GOT3 (cell line): ENCODE results near the gene SEC22B.
"Not testable (repeated sequence)": the region's sequence is repeated elsewhere in the genome, so short reads cannot be mapped to it uniquely, and the experiment has no call there.

Experiments used
- DNase-seq: peaks from one replicate; lab custom pipeline; 2025; ENCODE audit warnings: mixed read lengths; lab: John Stamatoyannopoulos, UW

SEC22B gene

DNA sequence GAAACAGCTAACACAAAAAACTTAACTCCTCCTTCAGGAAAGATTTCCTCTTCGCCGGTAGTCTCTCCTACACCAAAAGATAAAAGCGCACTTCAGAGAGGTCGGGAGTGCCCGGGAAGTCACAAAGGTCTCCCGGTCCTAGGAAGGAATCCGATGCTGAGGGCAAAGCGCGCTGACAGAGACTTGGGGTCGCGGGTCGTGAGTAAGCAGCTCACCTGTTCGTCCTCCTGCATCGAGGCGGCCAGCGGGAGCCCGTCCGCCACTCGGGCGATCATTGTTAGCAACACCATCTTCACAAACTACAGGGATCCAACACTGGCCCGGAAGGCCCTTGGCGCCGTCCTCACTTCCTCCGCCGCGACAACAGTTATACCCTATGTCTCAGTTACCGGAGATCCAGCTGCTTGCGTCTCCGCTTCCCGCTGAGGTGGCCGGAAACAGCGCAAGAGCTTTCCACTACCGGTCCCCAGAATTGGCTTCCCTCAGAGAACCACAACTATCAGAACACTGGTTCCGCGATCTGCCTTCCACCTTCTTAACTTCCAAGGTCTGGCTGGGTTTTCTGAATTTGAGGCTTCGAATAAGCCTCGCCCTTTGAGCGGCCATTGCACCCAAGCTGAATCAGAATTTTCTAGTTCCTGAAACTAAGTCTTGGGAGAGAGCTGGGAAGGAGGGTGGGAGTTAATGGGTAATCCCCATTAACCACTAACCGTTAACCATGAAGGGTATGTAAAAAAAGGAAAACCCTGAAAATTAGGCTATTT lies at the start of gene SEC22B:
TSS of gene SEC22B (minus strand) at position 429 of the 764 bp plus-strand sequence. CDS start at position 290, 139 bp downstream.
- peak; percentile 42 for DNase-seq

DNA sequence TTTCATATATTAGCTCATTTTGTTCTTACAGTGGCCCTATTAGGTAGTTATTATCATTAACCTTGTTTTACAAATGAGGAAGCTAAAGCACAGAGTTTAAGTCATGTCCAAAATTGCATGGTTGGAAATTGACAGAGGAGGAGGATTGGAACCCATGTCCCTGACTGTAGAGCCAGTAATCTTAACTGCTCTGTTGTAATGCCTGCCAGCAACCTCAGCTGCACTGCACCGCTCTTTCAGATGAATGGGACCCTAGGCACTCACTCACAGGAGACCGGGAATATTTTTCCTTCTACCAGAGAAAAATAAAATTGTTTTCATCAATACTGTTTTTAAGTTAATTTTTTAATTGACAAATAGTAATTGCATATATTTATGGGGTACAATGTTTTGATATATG lies 41.6 kb upstream of the SEC22B start:
- not testable (repeated sequence) for DNase-seq

GRCh38 chr1:120217175-120217929 lies 41.0 kb upstream of the SEC22B start:
- not testable (repeated sequence) for DNase-seq

GRCh38 chr1:120213606-120214005 lies 37.3 kb upstream of the SEC22B start:
- DNase-seq = not testable (repeated sequence)

DNA sequence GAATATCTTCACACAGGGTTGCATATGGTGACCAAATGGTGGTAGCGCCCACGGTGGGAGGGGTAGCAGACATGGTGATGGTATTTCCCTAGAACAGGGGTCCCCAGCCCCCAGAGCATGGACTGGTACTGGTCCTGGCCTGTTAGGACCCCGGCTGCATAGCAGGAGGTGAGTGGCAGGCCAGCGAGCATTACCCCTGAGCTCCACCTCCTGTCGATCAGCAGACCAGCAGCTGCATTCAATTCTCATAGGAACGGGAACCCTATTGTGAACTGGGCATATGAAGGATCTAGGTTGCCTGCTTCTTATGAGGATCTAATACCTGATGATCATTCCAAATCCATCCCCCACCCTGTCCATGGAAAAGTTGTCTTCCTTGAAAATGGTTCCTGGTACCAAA lies 34.4 kb upstream of the SEC22B start:
- not testable (repeated sequence) for DNase-seq

- not testable (repeated sequence) for DNase-seq
Measured at GRCh38 chr1:120196863-120197775, 20.8 kb upstream of the SEC22B start.

- DNase-seq = not testable (repeated sequence)
Measured at GRCh38 chr1:120188626-120189025, 12.3 kb upstream of the SEC22B start.

GRCh38 chr1:120182176-120182707 lies 5.9 kb upstream of the SEC22B start:
- not testable (repeated sequence) for DNase-seq

DNA sequence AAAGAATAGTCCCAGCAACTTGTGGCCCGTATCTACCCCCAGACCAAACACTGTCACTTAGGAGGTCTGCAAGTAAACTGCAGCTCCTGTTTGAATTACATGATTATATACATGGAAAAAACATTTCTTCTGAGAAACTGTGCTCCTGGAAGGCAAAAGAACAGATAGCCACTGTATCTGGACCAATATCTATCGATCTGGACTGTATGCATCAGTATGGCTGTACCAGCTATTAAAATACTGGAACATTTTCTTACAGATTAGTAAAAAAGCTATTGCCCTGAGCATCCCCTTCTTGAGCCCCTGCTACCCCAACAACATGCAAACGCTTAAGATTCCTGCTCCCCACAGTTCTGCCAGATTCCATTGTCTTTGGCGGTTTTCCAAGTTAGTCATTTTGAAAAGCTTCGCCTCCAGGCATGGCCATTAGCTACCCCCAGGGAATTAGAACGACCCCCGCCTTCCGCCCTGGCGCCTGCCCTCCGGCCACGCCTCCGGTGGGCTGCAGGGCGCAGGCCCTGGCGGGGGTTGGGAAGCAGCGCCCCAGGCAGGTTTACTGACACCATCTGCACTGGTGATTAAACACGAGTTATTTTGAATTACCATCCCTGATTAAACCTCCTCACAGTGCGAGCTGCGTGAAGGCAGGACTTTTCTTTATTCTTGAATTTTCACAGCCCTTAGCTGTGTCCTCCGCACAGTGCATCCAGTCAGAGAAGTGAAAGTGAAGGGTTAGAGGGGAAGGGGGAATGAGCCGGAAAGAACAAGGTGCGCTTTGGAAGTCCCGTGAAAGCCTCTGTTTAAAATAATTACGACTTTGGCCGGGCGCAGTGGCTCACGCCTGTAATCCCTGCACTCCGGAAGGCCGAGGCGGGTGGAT lies 3.7 kb upstream of the SEC22B start:
- not testable (repeated sequence) for DNase-seq

DNA sequence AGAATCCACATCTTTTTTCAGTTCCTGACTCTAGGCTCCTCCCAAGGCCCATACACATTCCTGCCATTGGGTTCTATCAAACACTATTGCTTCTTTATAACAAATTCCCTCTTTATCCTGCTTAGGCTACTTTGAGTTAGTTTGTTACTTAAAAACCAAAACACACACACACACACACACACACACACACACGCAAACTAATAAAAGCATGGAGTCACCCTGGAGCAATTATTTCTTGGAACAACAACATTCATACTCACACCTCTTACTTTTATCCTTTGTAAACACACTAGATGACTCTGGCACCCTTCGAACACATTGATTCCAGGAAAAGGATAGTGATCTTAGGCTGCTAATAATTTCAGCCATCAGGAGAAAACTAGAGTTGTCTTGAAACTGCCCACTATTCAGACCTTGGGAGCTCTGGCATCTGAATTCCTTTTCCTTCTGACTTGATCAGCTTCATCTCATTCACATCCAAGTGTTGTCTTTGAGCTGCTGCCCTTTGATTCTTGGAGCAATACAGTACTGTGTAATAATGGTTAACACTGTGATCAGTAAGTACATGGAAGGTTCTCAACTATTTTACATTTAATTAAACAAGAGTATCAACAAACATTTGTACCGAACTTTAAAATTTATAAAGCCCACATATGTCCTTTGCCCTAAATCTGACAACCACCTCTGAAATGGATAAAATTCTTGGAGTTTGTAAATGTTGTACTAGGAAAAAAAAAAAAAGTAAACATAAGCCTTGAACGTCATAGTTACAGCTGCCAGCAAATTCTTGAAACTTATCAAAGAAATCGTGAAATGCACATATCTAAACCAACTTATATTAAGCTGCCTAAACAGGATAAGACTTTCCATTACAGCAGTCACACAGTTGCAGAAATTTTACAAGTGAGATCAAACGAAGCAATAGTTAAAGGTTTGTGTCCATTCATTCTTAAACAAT lies 2.8 kb upstream of the SEC22B start:
- DNase-seq = no peak

- not testable (repeated sequence) for DNase-seq
Measured at GRCh38 chr1:120178058-120178457, 1.7 kb upstream of the SEC22B start.

DNA sequence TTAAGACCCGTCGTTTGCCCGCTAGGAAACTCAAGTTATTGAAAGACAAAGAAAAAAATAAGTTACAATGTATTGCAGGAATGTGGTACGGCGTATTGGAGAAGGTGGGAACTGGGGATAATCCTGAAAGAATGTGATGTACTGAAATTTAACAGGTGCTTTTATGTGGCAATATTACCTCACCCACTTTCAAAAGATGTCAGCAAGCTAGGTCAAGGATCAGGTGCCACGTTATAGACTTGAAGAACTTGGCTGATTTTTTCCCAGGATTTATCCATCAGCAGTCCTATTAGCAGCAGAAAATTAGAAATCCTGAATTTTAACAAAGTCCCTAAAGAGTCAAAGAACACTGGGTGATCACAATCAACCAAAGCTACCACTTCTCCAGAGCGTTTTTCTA lies 632 bp downstream of the SEC22B start:
- DNase-seq = not testable (repeated sequence)

GRCh38 chr1:120164761-120165160 lies 11.6 kb downstream of the SEC22B start:
- not testable (repeated sequence) for DNase-seq

- not testable (repeated sequence) for DNase-seq
Measured at GRCh38 chr1:120162015-120162414, 14.3 kb downstream of the SEC22B start.

DNA sequence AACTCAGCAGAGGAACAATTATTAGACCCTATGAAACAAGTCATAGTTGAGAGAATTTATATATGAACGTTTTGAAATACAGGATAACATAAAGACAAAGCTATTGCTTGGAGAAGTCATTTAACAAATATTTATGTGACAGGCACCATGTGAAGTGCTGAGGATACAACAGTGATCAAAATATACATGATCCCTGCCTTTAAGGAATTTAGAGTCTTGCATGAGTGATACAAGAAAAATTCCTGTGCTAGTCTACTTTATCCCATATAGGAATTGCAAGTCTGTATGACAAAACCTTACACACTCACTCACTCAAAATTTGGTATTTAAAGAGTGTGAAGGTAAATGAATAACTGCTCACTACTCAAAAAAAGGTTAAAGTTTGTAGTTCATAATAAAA lies 17.8 kb downstream of the SEC22B start:
- not testable (repeated sequence) for DNase-seq

DNA sequence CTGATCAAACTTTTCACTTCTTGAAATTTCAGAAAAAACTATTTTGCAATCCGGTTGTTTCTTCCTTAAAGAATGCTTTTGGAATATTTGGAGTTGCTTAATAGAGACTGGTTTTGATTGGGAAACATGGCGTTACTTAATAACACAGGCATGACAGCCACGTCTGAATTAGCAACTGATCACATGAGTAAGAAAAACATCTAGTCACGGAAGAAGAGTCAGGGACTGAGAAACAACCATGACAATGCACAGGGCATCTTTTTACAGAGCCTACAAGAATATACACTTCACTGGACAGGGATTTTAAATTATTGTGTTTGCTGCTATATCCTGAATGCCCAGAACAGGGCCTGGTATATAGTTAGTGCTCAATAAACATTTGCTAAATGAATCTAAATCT lies 18.2 kb downstream of the SEC22B start:
- DNase-seq = not testable (repeated sequence)

- DNase-seq = not testable (repeated sequence)
Measured at GRCh38 chr1:120150138-120150822, 26.0 kb downstream of the SEC22B start.

- not testable (repeated sequence) for DNase-seq
Measured at GRCh38 chr1:120149420-120150059, 26.8 kb downstream of the SEC22B start.
